A549 (cell line): ENCODE results near the gene OR6S1. TPM values are rescaled to one million over a fixed set of nuclear protein-coding genes. Genes with fewer than 3 reads are reported as not detected.
"Not testable (repeated sequence)": the region's sequence is repeated elsewhere in the genome, so short reads cannot be mapped to it uniquely, and the experiment has no call there.

ENCODE experiments used
- ATAC-seq, 2 experiments: fragments of 200-7000 bp in 1 of 2; fragments of >200 bp in 1 of 2; cut with Nextera tagmentation in 1 of 2; cut with Tn5 transposase in 1 of 2; 3 replicates each; pipeline versions ENCODE4 v1.8.0 to v1.9.1; 2018 to 2020; ENCODE audit warnings: mild to moderate bottlenecking in 1 of 2, moderate library complexity in 1 of 2
- CTCF ChIA-PET: fragments of 300-600 bp; sonication (Branson Sonifier 250); formaldehyde crosslinking; extraction: SDS; loops from one replicate; lab custom pipeline; 2021; ENCODE audit warnings: antibody characterized with exemption, inconsistent platforms; lab: Yijun Ruan, JAX
- POLR2A ChIA-PET: fragments of 350-600 bp; formaldehyde crosslinking; extraction: SDS; loops from one replicate; lab custom pipeline; 2021; ENCODE audit warnings: antibody characterized with exemption, inconsistent platforms; lab: Yijun Ruan, JAX
- DNase-seq, 2 experiments: peaks; one replicate each; pipeline versions ENCODE4 v3.0.0 to v3.0.0-alpha.2; 2011 to 2016; ENCODE audit warnings: low read depth in 1 of 2, low spot score in 1 of 2
- FAIRE-seq: peaks from 2 replicates; lab custom pipeline; 2011; peaks lifted over from hg19 to GRCh38; lab: Jason Lieb, UNC
- H3K27ac ChIP-seq, 2 experiments: fragments of >200 bp; sonication (Bioruptor Twin); formaldehyde crosslinking; 3 replicates each; pipeline ENCODE4 v1.5.1; 2016 to 2017
- H3K4me1 ChIP-seq: fragments of >200 bp; sonication (Bioruptor Twin); formaldehyde crosslinking; 3 replicates; pipeline ENCODE4 v1.6.1; 2016
- H3K4me2 ChIP-seq: fragments of >200 bp; sonication (Bioruptor Twin); formaldehyde crosslinking; 3 replicates; pipeline ENCODE4 v1.6.1; 2016
- H3K4me3 ChIP-seq: fragments of >200 bp; sonication (Bioruptor Twin); formaldehyde crosslinking; 3 replicates; pipeline ENCODE4 v1.5.1; 2016
- H3K9me3 ChIP-seq: fragments of >200 bp; sonication (Bioruptor Twin); formaldehyde crosslinking; 3 replicates; pipeline ENCODE4 v1.6.1; 2016
- CEBPB ChIP-seq, 2 experiments: fragments of >200 bp in 1 of 2; sonication (Bioruptor Twin) in 1 of 2; formaldehyde crosslinking in 1 of 2; IDR thresholded peaks; 2 replicates each; pipeline ENCODE4 v1.6.1; 2012 to 2016
- EHF ChIP-seq: fragments of 250-450 bp; sonication (Bioruptor Pico); IDR thresholded peaks from 2 replicates; pipeline ENCODE4 v1.5.0; 2020; ENCODE audit warnings: mild to moderate bottlenecking
- HDAC2 ChIP-seq: fragments of 200-600 bp; sonication (generic); IDR thresholded peaks from 2 replicates; pipeline ENCODE4 v1.6.1; 2016
- HOXA7 ChIP-seq: fragments of 250-450 bp; sonication (Bioruptor Pico); IDR thresholded peaks from 2 replicates; pipeline ENCODE4 v1.5.0; 2020; ENCODE audit warnings: mild to moderate bottlenecking, moderate library complexity
- HOXB5 ChIP-seq: fragments of 250-450 bp; sonication (Bioruptor Pico); IDR thresholded peaks from 2 replicates; pipeline ENCODE4 v1.5.0; 2020; ENCODE audit warnings: mild to moderate bottlenecking, moderate library complexity
- KDM5A ChIP-seq: fragments of 200-600 bp; sonication (generic); IDR thresholded peaks from 2 replicates; pipeline ENCODE4 v1.6.1; 2016; ENCODE audit warnings: antibody characterized with exemption, mild to moderate bottlenecking
- MAFK ChIP-seq: fragments of 450-650 bp; IDR thresholded peaks from 2 replicates; pipeline ENCODE4 v1.6.1; 2014; ENCODE audit not compliant: partially characterized antibody
- NFE2L2 ChIP-seq: fragments of 150-350 bp; conservative IDR thresholded peaks from 2 replicates; pipeline ENCODE4 v1.6.1; 2014; ENCODE audit warnings: low read length
- NPAS2 ChIP-seq: fragments of 250-450 bp; sonication (Bioruptor Pico); IDR thresholded peaks from 2 replicates; pipeline ENCODE4 v1.8.0; 2022; ENCODE audit warnings: mild to moderate bottlenecking, moderate library complexity, borderline replicate concordance
- NR3C1 ChIP-seq: fragments of >200 bp; sonication (Bioruptor Twin); formaldehyde crosslinking; IDR thresholded peaks from 3 replicates; pipeline ENCODE4 v1.6.1; 2017
- POLR2AphosphoS2 ChIP-seq: conservative IDR thresholded peaks from 2 replicates; pipeline ENCODE4 v1.6.1; 2012; ENCODE audit warnings: low read length, improper control_type of control experiment, inconsistent platforms
- RNF2 ChIP-seq: fragments of 200-600 bp; sonication (generic); IDR thresholded peaks from 2 replicates; pipeline ENCODE4 v1.6.1; 2016; ENCODE audit warnings: low read depth, mild to moderate bottlenecking, antibody characterized with exemption, moderate library complexity, borderline replicate concordance
- ZFP36 ChIP-seq: fragments of 450-650 bp; IDR thresholded peaks from 2 replicates; pipeline ENCODE4 v1.6.1; 2014; ENCODE audit warnings: borderline replicate concordance; ENCODE audit not compliant: partially characterized antibody
- WGBS: methylation state at CpG from one replicate; pipeline ENCODE4 v1.1.6; 2017; ENCODE audit errors: missing lambda C conversion rate; 5-methylcytosine and 5-hydroxymethylcytosine counted together
- polyA plus RNA-seq, 4 experiments: library from polyadenylated mRNA; depleted of rRNA in 3 of 4; stranded (reverse); fragments of >200 nt; fragmentation: RNase III in 1 of 4; extraction: RNeasy Plus Mini Kit Qiagen cat#74134 plus additional on column Dnase treatment in 1 of 4; gene quantifications; 2 replicates in 3 of 4; 3 replicates in 1 of 4; pipeline ENCODE4 v1.2.3, GENCODE V29; 2011 to 2017
- TF ChIP-seq, protein P1 (sequence below): fragments of 200-600 bp; sonication (generic); IDR thresholded peaks from 2 replicates; pipeline ENCODE4 v1.6.1; 2016; ENCODE audit warnings: antibody characterized with exemption, mild to moderate bottlenecking, moderate library complexity
- TF ChIP-seq, protein P2 (sequence below): IDR thresholded peaks from 2 replicates; pipeline ENCODE4 v1.6.1; 2012; ENCODE audit warnings: low read depth, borderline replicate concordance
- TF ChIP-seq, protein P3 (sequence below): IDR thresholded peaks from 2 replicates; pipeline ENCODE4 v1.6.1; 2012

The OR6S1 gene
- polyA plus RNA-seq, 2 of the 4 experiments (the other 2 are of a cell fraction), result not detected

DNA sequence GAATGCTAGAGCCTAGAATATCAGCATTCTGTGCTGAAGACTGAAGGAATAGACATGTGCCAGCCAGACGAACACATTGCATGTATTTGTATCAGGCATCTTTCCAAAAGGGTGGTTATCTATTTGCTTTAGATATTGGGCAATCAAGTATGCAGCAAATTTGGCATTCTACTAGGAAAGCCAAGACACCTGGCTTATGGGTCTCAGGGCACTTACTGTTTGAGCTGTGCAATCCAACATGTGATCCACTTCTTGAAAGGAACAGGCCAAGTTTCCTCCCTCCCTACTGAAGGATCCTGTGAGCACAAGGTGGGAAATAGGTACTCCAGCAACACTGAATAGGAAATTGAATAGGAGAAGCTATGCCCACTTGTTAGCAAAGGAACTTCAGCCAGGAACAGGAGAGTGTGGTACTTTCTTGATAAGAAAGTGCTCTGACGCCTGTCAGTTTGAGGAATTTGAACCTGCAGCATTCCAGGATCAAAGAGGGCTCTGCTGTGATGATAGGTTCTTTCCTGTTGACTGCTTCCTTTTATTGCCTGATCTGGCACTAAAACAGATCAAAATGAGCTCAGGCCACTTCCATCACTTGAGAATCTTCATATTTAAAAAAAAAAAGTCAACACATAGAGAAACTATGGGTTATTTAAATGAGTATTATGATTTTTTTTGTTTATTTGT, 20.6 kb downstream of the OR6S1 start:
- ChIA-PET CTCF (interaction anchor here (0.6 to 3.4 kb wide), 8 partner anchors 7 to 350 kb away, joined by 3 to 27 read pairs (median 3); partner anchors contain the start of gene PARP2), POLR2A (no interaction called here)
- H3K9me3 ChIP-seq, result no peaks in the 10 kb centered on the region
- FAIRE-seq, result no peak
- DNase-seq, result no peak
- H3K4me2 ChIP-seq, result no peak overlapping the region
- peaks cover 14% of the 10 kb centered on the region; the same call in 2 of the 3 replicates for H3K4me1 ChIP-seq
- ATAC-seq, result no peak
- TF ChIP-seq, protein P1, sequence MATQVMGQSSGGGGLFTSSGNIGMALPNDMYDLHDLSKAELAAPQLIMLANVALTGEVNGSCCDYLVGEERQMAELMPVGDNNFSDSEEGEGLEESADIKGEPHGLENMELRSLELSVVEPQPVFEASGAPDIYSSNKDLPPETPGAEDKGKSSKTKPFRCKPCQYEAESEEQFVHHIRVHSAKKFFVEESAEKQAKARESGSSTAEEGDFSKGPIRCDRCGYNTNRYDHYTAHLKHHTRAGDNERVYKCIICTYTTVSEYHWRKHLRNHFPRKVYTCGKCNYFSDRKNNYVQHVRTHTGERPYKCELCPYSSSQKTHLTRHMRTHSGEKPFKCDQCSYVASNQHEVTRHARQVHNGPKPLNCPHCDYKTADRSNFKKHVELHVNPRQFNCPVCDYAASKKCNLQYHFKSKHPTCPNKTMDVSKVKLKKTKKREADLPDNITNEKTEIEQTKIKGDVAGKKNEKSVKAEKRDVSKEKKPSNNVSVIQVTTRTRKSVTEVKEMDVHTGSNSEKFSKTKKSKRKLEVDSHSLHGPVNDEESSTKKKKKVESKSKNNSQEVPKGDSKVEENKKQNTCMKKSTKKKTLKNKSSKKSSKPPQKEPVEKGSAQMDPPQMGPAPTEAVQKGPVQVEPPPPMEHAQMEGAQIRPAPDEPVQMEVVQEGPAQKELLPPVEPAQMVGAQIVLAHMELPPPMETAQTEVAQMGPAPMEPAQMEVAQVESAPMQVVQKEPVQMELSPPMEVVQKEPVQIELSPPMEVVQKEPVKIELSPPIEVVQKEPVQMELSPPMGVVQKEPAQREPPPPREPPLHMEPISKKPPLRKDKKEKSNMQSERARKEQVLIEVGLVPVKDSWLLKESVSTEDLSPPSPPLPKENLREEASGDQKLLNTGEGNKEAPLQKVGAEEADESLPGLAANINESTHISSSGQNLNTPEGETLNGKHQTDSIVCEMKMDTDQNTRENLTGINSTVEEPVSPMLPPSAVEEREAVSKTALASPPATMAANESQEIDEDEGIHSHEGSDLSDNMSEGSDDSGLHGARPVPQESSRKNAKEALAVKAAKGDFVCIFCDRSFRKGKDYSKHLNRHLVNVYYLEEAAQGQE, result no peak
- 0 out of 4 replicates have a peak, but pooled peaks of 1 of the 2 experiments have one; percentile 19 for TF ChIP-seq CEBPB (IDR thresholded peaks at IDR 0.05)
- no peak overlapping the region for H3K27ac ChIP-seq
- H3K4me3 ChIP-seq, result no peak overlapping the region
- 42% methylated on average over 2 of the region's 2 CpGs for WGBS

DNA sequence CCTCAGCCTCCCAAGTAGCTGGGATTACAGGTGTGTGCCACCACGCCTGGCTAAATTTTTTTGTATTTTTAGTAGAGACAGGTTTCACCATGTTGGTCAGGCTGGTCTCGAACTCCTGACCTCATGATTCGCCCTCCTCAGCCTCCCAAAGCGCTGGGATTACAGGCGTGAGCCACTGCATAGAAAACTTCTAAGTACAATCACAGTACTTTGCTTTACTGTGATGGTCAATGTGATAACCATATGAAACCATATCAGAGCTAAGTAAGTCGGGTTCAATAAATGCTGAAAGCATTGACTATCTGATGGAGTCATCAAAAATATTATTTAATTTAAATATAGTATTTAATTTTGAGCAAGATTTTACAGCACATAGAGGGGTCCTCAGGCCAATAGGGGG, 21.8 kb downstream of the OR6S1 start:
- POLR2A ChIA-PET, H3K4me3 ChIP-seq, H3K9me3 ChIP-seq, FAIRE-seq, H3K4me2 ChIP-seq, ATAC-seq, DNase-seq, H3K27ac ChIP-seq: not testable (repeated sequence)
- H3K4me1 ChIP-seq, result peaks cover 24% of the 10 kb centered on the region; the same call in 2 of the 3 replicates
- CTCF ChIA-PET, result interaction anchor here (0.9 to 1.5 kb wide), 5 partner anchors 10 to 351 kb away, joined by 3 read pairs; partner anchors contain the start of gene PARP2
- 67% methylated on average over 6 of the region's 6 CpGs for WGBS

DNA sequence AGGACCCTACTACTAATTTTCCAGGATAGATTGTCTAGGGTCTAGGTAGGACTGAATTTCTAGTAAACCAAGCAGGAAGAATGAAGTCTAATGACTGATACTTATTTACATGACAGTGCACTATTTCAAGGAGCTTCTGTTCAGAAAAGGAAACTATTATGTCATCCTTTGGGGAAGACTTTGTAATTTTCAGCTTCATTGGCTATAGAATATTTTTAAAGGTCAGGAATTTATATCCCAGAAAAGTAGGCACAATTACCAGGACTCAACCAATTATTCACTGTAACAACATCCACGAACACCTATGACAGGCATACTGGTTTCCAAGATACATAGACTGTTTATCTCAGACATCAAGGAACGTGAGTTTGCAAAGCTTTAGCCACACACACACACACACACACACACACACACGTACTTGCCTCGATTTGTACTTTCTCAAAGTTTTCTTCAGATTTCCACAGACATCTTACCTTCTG, 23.2 kb downstream of the OR6S1 start:
- no peak overlapping the region for H3K4me2 ChIP-seq
- peaks cover 20% of the 10 kb centered on the region; the same call in 2 of the 3 replicates for H3K4me1 ChIP-seq
- TF ChIP-seq HOXA7 (CRISPR knock-in tag), result no peak
- no peak for TF ChIP-seq POLR2AphosphoS2
- TF ChIP-seq NFE2L2, result peak; percentile 36; the same call in 1 of the 2 replicates
- no peak for TF ChIP-seq ZFP36
- TF ChIP-seq MAFK, result peak; percentile 80
- ChIA-PET CTCF (interaction anchor here (0.9 to 1.1 kb wide), 2 partner anchors 65 to 239 kb away, joined by 3 read pairs; no protein-coding TSS in a partner anchor), POLR2A (no interaction called here)
- DNase-seq (peak in 1 of 2 experiments; percentile 37), FAIRE-seq (no peak), ATAC-seq (no peak)
- WGBS, result 54% methylated on average over 4 of the region's 4 CpGs
- no peaks in the 10 kb centered on the region for H3K9me3 ChIP-seq
- H3K4me3 ChIP-seq, result no peak overlapping the region
- no peak overlapping the region for H3K27ac ChIP-seq

DNA sequence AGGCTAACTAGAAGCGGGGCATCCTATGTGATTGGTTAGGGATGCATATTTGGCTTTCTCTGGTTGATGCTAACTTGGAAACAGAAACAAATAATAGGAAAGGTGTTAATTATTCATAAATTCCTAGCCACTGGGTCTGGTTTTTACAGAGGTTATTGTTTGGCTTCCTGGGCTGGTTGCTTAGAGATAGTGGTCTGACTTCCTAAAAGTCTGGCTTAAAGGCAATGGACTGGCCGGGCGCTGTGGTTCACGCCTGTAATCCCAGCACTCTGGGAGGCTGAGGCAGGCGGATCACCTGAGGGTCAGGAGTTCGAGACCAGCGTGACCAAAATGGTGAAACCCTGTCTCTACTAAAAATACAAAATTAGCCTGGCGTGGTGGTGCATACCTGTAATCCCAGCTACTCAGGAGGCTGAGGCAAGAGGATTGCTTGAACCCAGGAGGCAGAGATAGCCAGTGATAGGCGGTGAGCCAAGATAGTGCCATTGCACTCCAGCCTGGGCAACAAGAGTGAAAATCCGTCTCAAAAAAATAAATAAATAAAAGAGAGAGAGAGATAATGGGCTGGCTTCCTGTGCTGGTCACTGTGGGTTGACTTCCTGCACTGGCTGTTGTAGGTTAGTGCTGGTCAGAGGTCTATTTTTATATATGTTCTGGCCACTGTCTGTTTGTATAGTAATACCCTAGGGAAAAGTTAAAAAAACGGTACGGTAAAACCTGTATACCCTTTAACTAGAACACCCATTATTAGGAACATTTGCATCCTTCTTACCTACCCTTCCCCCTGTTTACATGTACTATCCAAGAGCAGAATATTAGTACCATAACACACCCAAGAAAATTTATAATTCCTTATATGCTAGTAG, 24.1 kb downstream of the OR6S1 start:
- Histone ChIP-seq H3K9me3 (no peaks in the 10 kb centered on the region), H3K4me2 (no peak overlapping the region), H3K4me3 (no peak overlapping the region), H3K27ac (no peak overlapping the region), H3K4me1 (peaks cover 25% of the 10 kb centered on the region; the same call in 2 of the 3 replicates)
- POLR2A ChIA-PET, result no interaction called here
- 72% methylated on average over 12 of the region's 12 CpGs for WGBS
- no peak for DNase-seq
- CTCF ChIA-PET, result no interaction called here
- no peak for FAIRE-seq
- no peak for ATAC-seq
- TF ChIP-seq NPAS2, result no peak
- no peak for TF ChIP-seq EHF (CRISPR knock-in tag)
- TF ChIP-seq NR3C1, result no peak
- TF ChIP-seq, protein P2, sequence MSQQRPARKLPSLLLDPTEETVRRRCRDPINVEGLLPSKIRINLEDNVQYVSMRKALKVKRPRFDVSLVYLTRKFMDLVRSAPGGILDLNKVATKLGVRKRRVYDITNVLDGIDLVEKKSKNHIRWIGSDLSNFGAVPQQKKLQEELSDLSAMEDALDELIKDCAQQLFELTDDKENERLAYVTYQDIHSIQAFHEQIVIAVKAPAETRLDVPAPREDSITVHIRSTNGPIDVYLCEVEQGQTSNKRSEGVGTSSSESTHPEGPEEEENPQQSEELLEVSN, result no peak
- no peak for TF ChIP-seq HOXB5 (CRISPR knock-in tag)
- no peak for TF ChIP-seq RNF2
- TF ChIP-seq KDM5A, result no peak
- TF ChIP-seq, protein P3, sequence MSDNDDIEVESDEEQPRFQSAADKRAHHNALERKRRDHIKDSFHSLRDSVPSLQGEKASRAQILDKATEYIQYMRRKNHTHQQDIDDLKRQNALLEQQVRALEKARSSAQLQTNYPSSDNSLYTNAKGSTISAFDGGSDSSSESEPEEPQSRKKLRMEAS, result no peak
- no peak for TF ChIP-seq HDAC2
- no peak for TF ChIP-seq MAFK
